Testis (tissue), 3 donors: ENCODE results near the gene NAGLU. TPM values are rescaled to one million over a fixed set of nuclear protein-coding genes. Genes with fewer than 3 reads are reported as not detected.
A peak's percentile ranks its signal among the peaks of the same experiment; 100 is the strongest.

Source experiments
- DNase-seq: peaks from one replicate; pipeline ENCODE4 v3.0.0-alpha.2; 2019
- H3K27ac ChIP-seq, 2 donors: fragments of 200-600 bp; sonication (generic); one replicate each; pipeline ENCODE4 v1.5.1; 2019
- H3K27me3 ChIP-seq: fragments of 200-600 bp; sonication (generic); one replicate; pipeline ENCODE4 v1.5.1; 2019
- H3K36me3 ChIP-seq: fragments of 200-600 bp; sonication (generic); one replicate; pipeline ENCODE4 v1.5.1; 2017; ENCODE audit warnings: low read depth; ENCODE audit errors: missing control alignments
- H3K4me1 ChIP-seq: fragments of 200-600 bp; sonication (generic); one replicate; pipeline ENCODE4 v1.5.1; 2019
- H3K4me3 ChIP-seq, 2 donors: fragments of 200-600 bp; sonication (generic); one replicate each; pipeline ENCODE4 v1.5.1; 2017 to 2019
- H3K9me3 ChIP-seq: fragments of 200-600 bp; sonication (generic); one replicate; pipeline ENCODE4 v1.5.1; 2017
- CTCF ChIP-seq, 3 experiments: fragments of 450-650 bp in 2 of 3; fragments of 200-600 bp in 1 of 3; sonication (generic) in 1 of 3; IDR thresholded peaks; one replicate each; pipeline ENCODE4 v1.5.1; 2016 to 2019; ENCODE audit warnings: antibody characterized with exemption in 3 of 3, mild to moderate bottlenecking in 2 of 3, moderate library complexity in 1 of 3
- POLR2A ChIP-seq: fragments of 450-650 bp; IDR thresholded peaks from one replicate; pipeline ENCODE4 v1.6.1; 2017; ENCODE audit warnings: antibody characterized with exemption, mild to moderate bottlenecking, moderate library complexity
- WGBS, 2 donors: methylation state at CpG; one replicate each; pipeline ENCODE4 v1.1.5; 2018; 5-methylcytosine and 5-hydroxymethylcytosine counted together
- intact Hi-C: fragments of 100-400 bp; cut with DNase I; formaldehyde crosslinking; loops from one replicate; pipeline ENCODE4 v1.15.1; 2023; ENCODE audit warnings: low total_unique reads
- polyA plus RNA-seq: library from polyadenylated mRNA; stranded (reverse); fragments of 350-450 nt; fragmentation: Illumina TruSeq; extraction: RNeasy Lipid Tissue Mini Kit (QIAGEN cat#74804); gene quantifications from one replicate; pipeline ENCODE4 v1.2.3, GENCODE V29; 2014; ENCODE audit warnings: low read depth, low replicate concordance; ENCODE audit not compliant: insufficient read depth
- total RNA-seq, 2 donors: library from RNA; depleted of rRNA; stranded (reverse); fragments of >200 nt; gene quantifications; one replicate each; pipeline ENCODE4 v1.2.3, GENCODE V29; 2016

Gene NAGLU
- total and polyA plus RNA-seq, 3 donors from 2014 or later: 18.9 to 40.6 (median 37.6) TPM

GRCh38 chr17:42509841-42510240 lies 26.2 kb upstream of the NAGLU start:
- Histone ChIP-seq H3K27me3 (no peaks in the 10 kb centered on the region), H3K4me1 (peaks cover 38% of the 10 kb centered on the region), H3K4me3 (no peak overlapping the region), H3K27ac (no peak overlapping the region), H3K36me3 (no peaks in the 10 kb centered on the region), H3K9me3 (no peaks in the 10 kb centered on the region)
- TF ChIP-seq CTCF (IDR thresholded peaks at IDR 0.05) (no peak), POLR2A (no peak)
- no peak for DNase-seq
- WGBS, 2 donors: 82% methylated on average over 2 of the region's 2 CpGs; no CpG with 5 or more reads in 1 of the 2 donors
- intact Hi-C loops: no loop called here

GRCh38 chr17:42512246-42512645 lies 23.8 kb upstream of the NAGLU start:
- WGBS, 2 donors: 67 to 77% methylated on average over 9 of the region's 9 CpGs
- Histone ChIP-seq H3K4me1 (peaks cover 49% of the 10 kb centered on the region), H3K27me3 (no peaks in the 10 kb centered on the region), H3K9me3 (no peaks in the 10 kb centered on the region), H3K27ac (peak overlapping the region; percentile 76 to 93), H3K36me3 (no peaks in the 10 kb centered on the region), H3K4me3 (no peak overlapping the region)
- TF ChIP-seq POLR2A (no peak), CTCF (IDR thresholded peaks at IDR 0.05) (no peak)
- DNase-seq: no peak
- intact Hi-C loops: no loop called here

GRCh38 chr17:42512733-42513251 lies 23.2 kb upstream of the NAGLU start:
- H3K36me3 ChIP-seq: no peaks in the 10 kb centered on the region
- TF ChIP-seq POLR2A: no peak
- TF ChIP-seq CTCF (IDR thresholded peaks at IDR 0.05): no peak
- peak overlapping the region; percentile 76 to 93 for H3K27ac ChIP-seq
- intact Hi-C loops: no loop called here
- peaks cover 54% of the 10 kb centered on the region for H3K4me1 ChIP-seq
- H3K9me3 ChIP-seq: no peaks in the 10 kb centered on the region
- H3K27me3 ChIP-seq: no peaks in the 10 kb centered on the region
- 53 to 58% methylated on average over 6 of the region's 6 CpGs for WGBS, 2 donors
- DNase-seq: no peak
- H3K4me3 ChIP-seq: no peak overlapping the region

GRCh38 chr17:42513686-42514085 lies 22.4 kb upstream of the NAGLU start:
- TF ChIP-seq CTCF (IDR thresholded peaks at IDR 0.05) (no peak), POLR2A (no peak)
- H3K36me3 ChIP-seq: no peaks in the 10 kb centered on the region
- no peaks in the 10 kb centered on the region for H3K9me3 ChIP-seq
- WGBS, 2 donors: 91 to 97% methylated on average over 11 of the region's 11 CpGs
- H3K4me3 ChIP-seq: no peak overlapping the region
- H3K4me1 ChIP-seq: peaks cover 63% of the 10 kb centered on the region
- DNase-seq: no peak
- peak overlapping the region; percentile 71 to 93 for H3K27ac ChIP-seq
- intact Hi-C loops: no loop called here
- no peaks in the 10 kb centered on the region for H3K27me3 ChIP-seq

- H3K9me3 ChIP-seq: no peaks in the 10 kb centered on the region
- no peak overlapping the region for H3K4me3 ChIP-seq
- no peaks in the 10 kb centered on the region for H3K27me3 ChIP-seq
- peak overlapping the region; percentile 71 to 93 for H3K27ac ChIP-seq
- no peaks in the 10 kb centered on the region for H3K36me3 ChIP-seq
- no peak for DNase-seq
- 70 to 78% methylated on average over 8 to 11 of the region's 11 CpGs for WGBS, 2 donors
- no peak for TF ChIP-seq POLR2A
- intact Hi-C loops: no loop called here
- peaks cover 69% of the 10 kb centered on the region for H3K4me1 ChIP-seq
Observed at GRCh38 chr17:42514279-42514678, 21.8 kb upstream of the NAGLU start.
